CD4-positive, alpha-beta T cell treated with Interleukin-2 at 100 ng/mL for 4 hours (primary cell): ENCODE results near the gene LRRC8B.
"Not testable (repeated sequence)": the region's sequence is repeated elsewhere in the genome, so short reads cannot be mapped to it uniquely, and the experiment has no call there.

Experiments used
- DNase-seq: peaks from one replicate; pipeline ENCODE4 v3.0.0-alpha.2; 2020; ENCODE audit warnings: low spot score

LRRC8B gene

GRCh38 chr1:89524369-89525168 is at the start of gene LRRC8B:
Gene LRRC8B, plus strand, starts transcription at chr1:89524829. Its CDS starts 57,822 bp downstream, at chr1:89582651.
- peak; percentile 88 for DNase-seq

GRCh38 chr1:89475269-89475668 is 49.4 kb upstream of the LRRC8B start:
- DNase-seq = no peak

GRCh38 chr1:89476072-89476471 is 48.6 kb upstream of the LRRC8B start:
- no peak for DNase-seq

GRCh38 chr1:89483010-89483756 is 41.4 kb upstream of the LRRC8B start:
- DNase-seq = peak; percentile 82

GRCh38 chr1:89483757-89484077 is 40.9 kb upstream of the LRRC8B start:
- DNase-seq = no peak

- no peak for DNase-seq
Observed at GRCh38 chr1:89484092-89485038, 40.3 kb upstream of the LRRC8B start.

- DNase-seq = no peak
Observed at GRCh38 chr1:89487972-89488371, 36.7 kb upstream of the LRRC8B start.

DNA sequence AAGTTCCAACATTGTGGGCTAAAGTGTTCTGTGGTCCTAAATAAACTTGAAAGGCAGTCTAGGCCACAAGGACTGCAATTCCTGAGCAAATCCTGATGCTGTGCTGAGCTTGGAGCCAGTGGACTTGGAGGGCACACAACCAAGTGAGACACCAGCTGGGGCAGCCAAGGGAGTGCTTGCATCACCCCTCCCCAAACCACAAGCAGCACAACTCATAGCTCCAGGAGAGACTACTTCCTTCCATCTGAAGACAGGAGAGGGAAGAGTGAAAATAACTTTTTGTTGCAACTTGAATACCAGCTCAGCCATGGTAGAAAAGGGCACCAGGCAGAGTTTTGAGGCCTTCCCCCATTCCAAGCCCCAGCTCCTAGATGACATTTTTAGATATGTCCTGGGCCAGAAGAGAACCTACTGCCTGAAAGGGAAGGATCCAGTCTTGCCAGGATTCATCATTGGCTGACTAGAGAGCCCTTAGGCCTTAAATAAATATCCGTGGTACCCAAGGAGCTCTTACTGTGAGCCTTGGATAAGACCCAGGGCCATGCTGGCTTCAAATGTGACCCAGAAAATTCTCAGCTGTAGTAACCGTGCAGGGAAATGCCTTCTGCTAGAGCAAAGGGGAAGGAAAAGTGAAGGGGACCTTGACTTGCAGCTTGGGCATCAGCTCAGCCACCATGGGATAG is 35.4 kb upstream of the LRRC8B start:
- no peak for DNase-seq

DNA sequence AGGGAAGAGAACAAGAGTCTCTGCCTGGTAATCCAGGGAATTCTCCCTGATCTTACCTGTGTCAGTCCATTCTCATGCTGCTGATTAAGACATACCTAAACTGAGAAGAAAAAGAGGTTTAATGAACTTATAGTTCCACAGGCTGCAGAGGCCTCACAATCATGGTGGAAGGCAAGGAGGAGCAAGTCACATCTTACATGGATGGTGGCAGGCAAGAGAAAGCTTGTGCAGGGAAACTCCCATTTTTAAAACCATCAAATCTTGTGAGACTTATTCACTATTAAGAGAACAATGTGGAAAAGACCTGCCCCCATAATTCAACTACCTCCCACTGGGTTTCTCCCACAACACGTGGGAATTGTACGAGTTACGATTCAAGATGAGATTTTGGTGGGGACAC is 34.2 kb upstream of the LRRC8B start:
- DNase-seq = no peak

GRCh38 chr1:89499320-89499719 is 25.3 kb upstream of the LRRC8B start:
- no peak for DNase-seq

DNA sequence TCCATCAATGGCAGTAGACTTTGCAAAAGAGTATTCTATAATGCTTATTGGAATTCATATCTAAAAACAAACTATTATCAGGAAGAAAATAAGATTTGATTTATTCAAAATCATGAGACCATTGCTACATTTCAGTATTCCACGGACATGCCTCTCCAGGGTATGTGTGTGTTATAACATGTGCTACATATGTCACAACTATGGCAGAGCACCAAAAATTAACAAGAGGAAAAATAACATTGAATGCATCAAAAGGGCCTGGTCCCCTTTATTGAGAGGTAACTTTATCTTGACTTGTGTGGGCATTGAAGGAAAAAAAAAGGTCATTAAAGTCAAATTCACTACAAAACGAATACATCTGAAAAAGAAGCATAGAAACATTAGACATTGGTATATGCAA is 22.6 kb upstream of the LRRC8B start:
- no peak for DNase-seq

DNA sequence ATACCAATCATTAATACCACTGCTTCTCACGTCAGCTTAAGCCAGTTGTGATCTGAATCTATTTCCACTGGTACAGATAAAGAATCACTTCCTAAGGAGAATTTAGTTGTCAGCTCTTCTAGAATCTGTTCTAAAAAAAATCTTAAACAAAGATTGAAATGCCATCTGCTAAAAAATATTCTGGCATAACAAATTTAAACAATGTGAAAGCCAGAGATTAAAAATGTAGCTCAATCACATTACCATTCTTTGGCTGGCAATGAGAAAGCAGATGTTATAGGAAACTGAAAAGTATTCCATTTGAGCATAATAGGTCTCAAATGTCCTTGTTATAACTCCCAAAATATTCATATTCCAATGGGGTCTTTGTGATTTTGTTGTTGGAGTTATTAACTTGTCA is 21.7 kb upstream of the LRRC8B start:
- DNase-seq = no peak

DNA sequence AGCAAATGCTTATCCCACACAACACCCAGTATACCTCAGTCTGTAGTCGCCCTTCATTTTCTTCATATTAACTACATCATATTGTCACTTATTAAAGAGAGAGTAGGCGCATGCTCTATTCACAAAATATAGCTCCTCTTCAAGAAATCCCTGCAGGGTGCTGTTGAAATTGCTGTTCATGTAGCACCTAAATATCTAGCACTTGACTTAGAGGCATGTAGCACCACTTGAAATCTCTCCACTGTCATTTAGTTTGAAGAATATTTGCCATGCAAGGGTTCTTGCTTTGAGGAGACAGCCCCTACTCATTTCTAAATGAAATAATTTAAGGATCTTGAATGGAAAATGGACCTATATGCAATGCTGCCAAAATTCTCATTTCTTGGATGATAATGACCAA is 20.9 kb upstream of the LRRC8B start:
- DNase-seq = no peak

DNA sequence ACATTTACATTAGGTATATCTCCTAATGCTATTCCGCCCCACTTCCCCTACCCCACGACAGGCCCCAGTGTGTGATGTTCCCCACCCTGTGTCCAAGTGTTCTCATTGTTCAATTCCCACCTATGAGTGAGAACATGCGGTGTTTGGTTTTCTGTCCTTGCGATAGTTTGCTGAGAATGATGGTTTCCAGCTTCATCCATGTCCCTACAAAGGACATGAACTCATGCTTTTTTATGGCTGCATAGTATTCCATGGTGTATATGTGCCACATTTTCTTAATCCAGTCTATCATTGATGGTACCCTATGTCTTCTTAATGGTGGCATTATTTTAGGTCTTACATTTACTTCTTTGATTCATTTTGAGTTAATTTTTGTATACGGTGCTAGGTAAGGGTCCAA is 14.6 kb upstream of the LRRC8B start:
- DNase-seq = not testable (repeated sequence)

DNA sequence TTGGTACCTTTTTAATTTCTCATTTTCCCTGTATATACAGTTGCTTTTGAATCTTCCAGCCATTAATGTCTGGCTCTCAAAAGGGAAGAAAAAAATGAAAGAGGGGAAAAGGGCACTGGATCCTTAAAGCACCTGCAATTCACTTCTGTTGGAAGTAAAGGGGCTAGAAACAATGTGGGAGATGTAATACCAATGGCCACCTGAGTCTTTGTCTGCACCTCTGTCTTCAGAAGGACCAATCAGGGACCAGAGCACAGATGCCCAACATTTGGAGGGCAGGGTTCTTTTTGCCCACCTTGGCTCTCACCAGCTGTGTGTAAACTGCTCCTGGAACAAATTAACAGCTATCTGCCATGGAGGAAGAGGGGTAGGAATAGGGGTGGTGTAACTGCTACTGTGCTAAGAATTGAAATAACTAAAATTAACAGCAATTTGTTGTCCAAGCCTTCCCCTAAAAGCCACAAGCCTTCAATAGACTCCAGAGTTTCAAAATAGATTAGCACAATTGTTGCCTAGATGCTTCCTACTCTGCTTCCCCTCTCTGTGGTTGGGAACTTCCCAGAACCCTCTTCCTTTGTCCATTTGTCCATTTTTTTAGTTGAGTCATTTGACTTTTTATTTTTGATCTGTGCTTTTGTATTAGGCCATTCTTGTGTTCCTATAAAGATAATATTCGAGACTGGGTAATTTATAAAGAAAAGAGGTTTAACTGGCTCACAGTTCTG is 11.5 kb upstream of the LRRC8B start:
- DNase-seq = no peak

DNA sequence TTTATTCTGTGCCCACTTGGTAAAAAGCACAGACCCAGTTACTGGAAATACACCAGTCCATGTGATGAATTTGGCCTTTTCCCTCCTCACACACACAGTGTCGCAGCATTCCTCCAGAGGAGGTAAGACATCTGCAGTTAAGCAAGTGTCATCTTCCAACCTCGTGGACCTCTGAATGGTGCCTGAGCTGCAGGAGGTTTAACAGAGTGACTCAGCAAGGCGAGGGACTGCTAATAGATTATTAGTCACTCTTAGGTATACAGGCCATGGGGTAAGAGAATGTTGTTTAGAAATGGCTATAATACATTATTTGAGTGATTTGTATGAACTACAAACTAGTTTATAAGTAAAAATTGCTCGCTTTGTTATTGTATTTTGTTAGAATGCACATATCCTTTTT is 8.6 kb upstream of the LRRC8B start:
- no peak for DNase-seq

DNA sequence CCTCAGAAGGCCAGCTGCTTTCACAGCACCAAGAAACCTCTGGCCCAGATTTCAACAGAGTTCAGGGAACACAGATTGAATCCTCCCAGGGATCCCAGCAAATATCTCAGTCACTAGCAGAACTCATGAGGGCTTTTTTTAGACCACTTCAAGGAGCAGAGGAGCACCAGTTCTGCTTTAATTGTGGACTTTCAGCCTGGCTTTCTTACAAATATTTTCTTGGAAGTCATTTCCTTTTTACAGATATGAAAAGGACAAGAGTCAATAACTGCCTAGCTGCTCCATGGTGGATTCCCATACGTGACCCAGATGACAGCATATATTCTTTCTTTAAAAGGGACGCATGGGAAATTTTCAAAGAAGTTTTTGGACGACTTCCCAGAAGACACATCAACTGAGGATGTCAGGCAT is 6.4 kb upstream of the LRRC8B start:
- DNase-seq = no peak

GRCh38 chr1:89519779-89520358 is 4.8 kb upstream of the LRRC8B start:
- DNase-seq = peak; percentile 68

- not testable (repeated sequence) for DNase-seq
Observed at GRCh38 chr1:89521977-89522376, 2.7 kb upstream of the LRRC8B start.

GRCh38 chr1:89523572-89524368 is 859 bp upstream of the LRRC8B start:
- peak; percentile 61 for DNase-seq
